Fibroblast of lung (primary cell): ENCODE results near the gene DAPK1. TPM values are rescaled to one million over a fixed set of nuclear protein-coding genes. Genes with fewer than 3 reads are reported as not detected.

Source experiments
- DNase-seq, 2 donors: peaks; one replicate each; pipeline versions ENCODE4 v3.0.0 to v3.0.0-alpha.2; 2010; ENCODE audit warnings: low read depth in 2 of 2
- H2AFZ ChIP-seq: 2 replicates; pipeline ENCODE4 v1.5.1; 2012; ENCODE audit warnings: low read length, control low read depth, inconsistent platforms
- H3K27ac ChIP-seq: 2 replicates; pipeline ENCODE4 v1.5.1; 2011; ENCODE audit warnings: low read length, control low read depth; ENCODE audit not compliant: insufficient read depth
- H3K27me3 ChIP-seq: 2 replicates; pipeline ENCODE4 v1.5.1; 2011; ENCODE audit warnings: mild to moderate bottlenecking, low read length; ENCODE audit not compliant: control insufficient read depth, insufficient read depth
- H3K36me3 ChIP-seq: 2 replicates; pipeline ENCODE4 v1.5.1; 2011; ENCODE audit warnings: low read length; ENCODE audit not compliant: control insufficient read depth, insufficient read depth
- H3K4me1 ChIP-seq: 2 replicates; pipeline ENCODE4 v1.5.1; 2011; ENCODE audit warnings: low read length; ENCODE audit not compliant: control insufficient read depth, insufficient read depth; ENCODE audit errors: extremely low read depth
- H3K4me2 ChIP-seq: 2 replicates; pipeline ENCODE4 v1.5.1; 2011; ENCODE audit warnings: low read length, control low read depth; ENCODE audit not compliant: insufficient read depth; ENCODE audit errors: extremely low read depth
- H3K4me3 ChIP-seq, 4 experiments: fragments of 200-600 bp in 1 of 4; sonication (generic) in 1 of 4; replicated peaks in 1 of 4; 2 replicates each; pipeline ENCODE4 v1.5.1; 2011 to 2016; ENCODE audit warnings: low read length in 4 of 4, low read depth in 3 of 4, mild to moderate bottlenecking in 3 of 4, control low read depth in 2 of 4, inconsistent platforms in 1 of 4, mixed read lengths in 1 of 4; ENCODE audit not compliant: insufficient read depth in 1 of 4; ENCODE audit errors: control extremely low read depth in 1 of 4
- H3K79me2 ChIP-seq: 2 replicates; pipeline ENCODE4 v1.5.1; 2012; ENCODE audit warnings: mild to moderate bottlenecking, low read length, inconsistent platforms; ENCODE audit not compliant: control insufficient read depth, insufficient read depth
- H3K9ac ChIP-seq: 2 replicates; pipeline ENCODE4 v1.5.1; 2011; ENCODE audit warnings: mild to moderate bottlenecking, low read length, control low read depth; ENCODE audit not compliant: insufficient read depth
- H3K9me3 ChIP-seq: 2 replicates; pipeline ENCODE4 v1.5.1; 2012; ENCODE audit warnings: low read depth, low read length; ENCODE audit not compliant: control insufficient read depth, insufficient read depth
- H4K20me1 ChIP-seq: 2 replicates; pipeline ENCODE4 v1.5.1; 2011; ENCODE audit warnings: low read length; ENCODE audit not compliant: control insufficient read depth, insufficient read depth; ENCODE audit errors: extremely low read depth
- EZH2 ChIP-seq: IDR thresholded peaks from 2 replicates; pipeline ENCODE4 v1.5.1; 2012; ENCODE audit warnings: low read length, control low read depth, mild to moderate bottlenecking; ENCODE audit errors: missing control alignments
- polyA plus RNA-seq, 2 donors: library from polyadenylated mRNA; depleted of rRNA in 1 of 2; stranded (reverse) in 1 of 2; unstranded in 1 of 2; fragments of >200 nt; gene quantifications; 2 replicates each; pipeline ENCODE4 v1.2.1, GENCODE V29; 2011 to 2012; ENCODE audit warnings: missing spikeins in 1 of 2
- total RNA-seq: library from RNA; depleted of rRNA; stranded (reverse); fragments of >200 nt; gene quantifications from 2 replicates; pipeline ENCODE4 v1.2.1, GENCODE V29; 2014
- TF ChIP-seq, protein P1 (sequence below), 2 donors: IDR thresholded peaks in 1 of 2; conservative IDR thresholded peaks in 1 of 2; 1 replicate in 1 of 2; 2 replicates in 1 of 2; pipeline ENCODE4 v1.5.1; 2011 to 2012; ENCODE audit warnings: low read length in 2 of 2, control low read depth in 1 of 2, inconsistent platforms in 1 of 2, low read depth in 1 of 2, mild to moderate bottlenecking in 1 of 2

Gene DAPK1
- total and polyA plus RNA-seq, 2 donors (not counting 1 experiment from before 2014, with no cell fraction given): 1.1 to 15.5 TPM

DNA sequence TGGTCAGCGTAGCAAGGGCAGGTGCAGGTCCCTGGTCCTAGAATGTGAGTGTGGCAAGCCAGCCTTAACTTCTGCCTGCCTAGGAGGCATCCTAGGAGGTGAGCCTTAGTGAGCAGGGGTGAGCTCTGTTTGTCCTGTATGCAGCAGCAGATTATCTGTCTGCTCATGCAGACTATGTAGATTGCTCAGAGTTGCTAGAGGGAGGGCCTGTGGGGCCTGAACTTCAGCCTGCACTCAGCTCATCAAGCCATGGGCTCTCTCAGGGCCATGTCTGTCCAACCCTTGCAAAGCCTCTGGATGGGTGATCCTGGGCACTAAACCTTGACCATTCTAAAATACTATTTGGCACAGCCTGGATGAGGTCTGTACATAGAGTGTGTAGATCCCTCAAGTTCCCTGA is 219.8 kb downstream of the DAPK1 start:
- no peaks in the 10 kb centered on the region for H3K79me2 ChIP-seq
- H3K4me1 ChIP-seq: peaks cover 15% of the 10 kb centered on the region

DNA sequence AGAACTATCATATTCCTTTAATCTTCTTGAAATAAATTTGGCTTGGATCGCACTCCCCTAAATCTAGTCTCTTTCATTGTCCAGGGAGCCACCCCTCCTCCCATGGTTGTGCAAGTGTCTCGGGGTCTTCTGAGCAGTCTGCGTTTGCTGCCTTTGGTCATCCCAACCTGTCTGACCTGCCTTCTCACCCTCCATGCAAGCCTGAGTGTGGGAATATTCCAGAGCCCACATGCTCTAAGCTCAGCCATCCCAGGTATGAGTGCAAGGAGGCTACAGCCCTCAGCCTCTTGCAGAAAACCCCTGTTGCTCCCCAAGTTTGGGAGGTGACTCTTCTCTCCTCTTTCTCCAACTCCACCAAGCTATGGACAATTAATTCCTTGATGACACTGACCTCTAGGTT is 220.6 kb downstream of the DAPK1 start:
- H3K36me3 ChIP-seq: no peaks in the 10 kb centered on the region
- no peak overlapping the region for H3K4me2 ChIP-seq
- no peak overlapping the region for H3K4me3 ChIP-seq
- no peak for DNase-seq
- no peak overlapping the region for H3K27ac ChIP-seq
- no peaks in the 10 kb centered on the region for H3K9me3 ChIP-seq
- no peak overlapping the region for H3K9ac ChIP-seq
- H2AFZ ChIP-seq: no peak overlapping the region
- H3K79me2 ChIP-seq: no peaks in the 10 kb centered on the region
- TF ChIP-seq, protein P1, sequence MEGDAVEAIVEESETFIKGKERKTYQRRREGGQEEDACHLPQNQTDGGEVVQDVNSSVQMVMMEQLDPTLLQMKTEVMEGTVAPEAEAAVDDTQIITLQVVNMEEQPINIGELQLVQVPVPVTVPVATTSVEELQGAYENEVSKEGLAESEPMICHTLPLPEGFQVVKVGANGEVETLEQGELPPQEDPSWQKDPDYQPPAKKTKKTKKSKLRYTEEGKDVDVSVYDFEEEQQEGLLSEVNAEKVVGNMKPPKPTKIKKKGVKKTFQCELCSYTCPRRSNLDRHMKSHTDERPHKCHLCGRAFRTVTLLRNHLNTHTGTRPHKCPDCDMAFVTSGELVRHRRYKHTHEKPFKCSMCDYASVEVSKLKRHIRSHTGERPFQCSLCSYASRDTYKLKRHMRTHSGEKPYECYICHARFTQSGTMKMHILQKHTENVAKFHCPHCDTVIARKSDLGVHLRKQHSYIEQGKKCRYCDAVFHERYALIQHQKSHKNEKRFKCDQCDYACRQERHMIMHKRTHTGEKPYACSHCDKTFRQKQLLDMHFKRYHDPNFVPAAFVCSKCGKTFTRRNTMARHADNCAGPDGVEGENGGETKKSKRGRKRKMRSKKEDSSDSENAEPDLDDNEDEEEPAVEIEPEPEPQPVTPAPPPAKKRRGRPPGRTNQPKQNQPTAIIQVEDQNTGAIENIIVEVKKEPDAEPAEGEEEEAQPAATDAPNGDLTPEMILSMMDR (conservative IDR thresholded peaks at IDR 0.05 in 1 of 2, IDR thresholded peaks at IDR 0.05 in 1 of 2; ENCODE audit: low read depth in 1 of 2, low read length in 2 of 2): no peak
- peaks cover 8% of the 10 kb centered on the region for H3K4me1 ChIP-seq
- no peaks in the 10 kb centered on the region for H4K20me1 ChIP-seq
- no peaks in the 10 kb centered on the region for H3K27me3 ChIP-seq

More for the DNA sequence above, 219.8 kb downstream of the DAPK1 start:
- DNase-seq: no peak
- no peaks in the 10 kb centered on the region for H3K27me3 ChIP-seq
- no peak overlapping the region for H3K27ac ChIP-seq
- H3K36me3 ChIP-seq: no peaks in the 10 kb centered on the region
- no peak for TF ChIP-seq EZH2
- TF ChIP-seq, protein P1 (conservative IDR thresholded peaks at IDR 0.05 in 1 of 2, IDR thresholded peaks at IDR 0.05 in 1 of 2; ENCODE audit: low read depth in 1 of 2, low read length in 2 of 2): no peak
- H2AFZ ChIP-seq: no peak overlapping the region
- H3K9ac ChIP-seq: no peak overlapping the region
- H4K20me1 ChIP-seq: no peaks in the 10 kb centered on the region
- no peaks in the 10 kb centered on the region for H3K9me3 ChIP-seq
- no peak overlapping the region for H3K4me2 ChIP-seq
- H3K4me3 ChIP-seq: no peak overlapping the region

DNA sequence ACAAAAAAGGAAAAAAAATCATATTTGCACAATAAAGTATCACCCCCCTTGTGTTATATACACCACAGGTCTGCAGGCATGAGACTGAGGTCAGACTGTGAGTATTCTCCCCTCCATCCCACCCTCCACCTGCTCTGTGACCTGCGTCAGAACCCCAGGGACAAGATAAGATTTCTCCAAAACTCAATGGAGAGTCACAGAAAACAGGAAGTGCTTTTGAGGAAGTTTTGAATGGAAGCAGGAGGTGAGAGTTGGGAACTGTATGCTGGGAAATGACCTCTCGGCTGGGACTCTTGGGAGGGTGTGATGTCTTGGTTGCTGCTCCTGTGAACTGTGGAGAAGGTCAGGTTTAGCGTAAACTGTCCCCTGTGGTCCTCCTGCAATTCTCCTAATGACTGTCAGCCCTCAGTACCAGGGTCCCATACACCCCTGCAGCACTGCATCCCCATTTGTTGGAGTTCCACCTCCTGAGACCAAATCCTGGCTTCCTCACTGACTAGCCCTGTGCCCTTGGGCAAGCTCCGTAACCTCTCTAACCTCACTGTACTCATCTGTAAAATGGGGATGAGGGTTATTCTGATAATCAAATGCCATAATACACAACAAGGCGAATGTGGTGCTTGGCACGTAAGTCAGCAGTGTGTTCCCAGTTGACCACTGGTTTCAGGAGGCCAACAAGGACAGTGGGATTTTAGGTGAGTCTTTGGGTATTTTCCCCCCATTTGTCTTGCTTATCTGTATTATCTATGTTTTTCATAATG is 221.4 kb downstream of the DAPK1 start:
- Histone ChIP-seq H3K4me2 (no peak overlapping the region), H3K79me2 (no peaks in the 10 kb centered on the region), H3K27ac (no peak overlapping the region), H3K27me3 (no peaks in the 10 kb centered on the region), H3K9ac (no peak overlapping the region), H3K4me1 (peaks cover 7% of the 10 kb centered on the region), H3K4me3 (no peak overlapping the region), H3K36me3 (no peaks in the 10 kb centered on the region), H4K20me1 (no peaks in the 10 kb centered on the region), H2AFZ (no peak overlapping the region), H3K9me3 (no peaks in the 10 kb centered on the region)
- no peak for TF ChIP-seq EZH2
- TF ChIP-seq, protein P1 (conservative IDR thresholded peaks at IDR 0.05 in 1 of 2, IDR thresholded peaks at IDR 0.05 in 1 of 2; ENCODE audit: low read depth in 1 of 2, low read length in 2 of 2): no peak
- DNase-seq: no peak
